Posterior cingulate gyrus (tissue), 11 donors: ENCODE data around the gene MFRP.

ENCODE experiments used
- DNase-seq, 10 donors: peaks; one replicate each; pipeline versions ENCODE4 v3.0.0 to v3.0.0-alpha.2; 2020 to 2021; ENCODE audit warnings: mixed read lengths in 3 of 10
- intact Hi-C: fragments of 100-400 bp; cut with DNase I; formaldehyde crosslinking; loops from one replicate; pipeline ENCODE4 v1.15.1; 2023

MFRP gene

GRCh38 chr11:119373921-119374631, 27.6 kb upstream of the MFRP start:
- intact Hi-C loops: loop anchor here (5.0 kb wide), 1 partner anchor 37 kb away; no protein-coding TSS in a partner anchor
- peak in 9 of 10 donors; percentile 83 to 98 (median 90) for DNase-seq

- intact Hi-C loops: loop anchor here (5.0 kb wide), 1 partner anchor 36 kb away; no protein-coding TSS in a partner anchor
- no peak for DNase-seq
Observed at GRCh38 chr11:119373059-119373920, 26.8 kb upstream of the MFRP start.

DNA sequence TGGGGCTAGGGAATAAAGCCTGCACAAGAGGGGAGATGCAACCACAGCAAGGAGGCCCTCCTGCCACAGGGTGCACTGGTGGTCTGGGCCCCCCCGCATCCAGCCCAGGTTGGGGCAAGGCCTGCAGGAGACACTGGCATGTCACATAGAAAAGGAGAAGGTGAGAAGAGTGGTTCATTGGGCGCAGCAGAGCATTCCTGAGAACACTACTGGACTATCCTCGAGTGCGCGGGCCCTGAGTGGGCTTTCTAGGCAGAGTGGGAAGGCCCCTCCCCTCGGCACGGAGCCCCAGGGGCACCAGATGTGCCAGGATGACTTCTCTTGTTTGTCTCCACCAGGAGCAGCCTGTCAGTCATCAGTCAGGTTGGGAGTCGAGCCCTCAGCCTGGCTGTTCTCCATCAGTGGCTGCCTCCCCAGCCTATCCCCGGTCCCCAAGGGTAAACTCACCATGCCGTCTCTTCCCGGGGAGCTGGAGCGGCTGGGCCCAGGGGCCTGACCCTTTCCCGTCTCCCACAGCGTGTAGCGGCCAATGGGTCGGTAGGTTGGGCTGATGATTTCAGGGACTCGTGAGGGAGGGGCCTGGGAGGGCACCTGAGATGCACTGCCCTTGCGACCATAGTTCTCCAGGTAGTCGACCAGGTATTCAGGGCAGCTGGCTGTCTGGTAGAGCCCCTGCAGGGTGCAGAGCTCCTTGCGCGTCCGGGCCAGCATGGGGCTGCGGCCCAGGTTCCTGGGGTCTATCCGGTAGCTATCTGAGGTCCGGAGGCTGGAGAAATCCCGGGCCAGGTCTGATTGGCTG, 26.0 kb upstream of the MFRP start:
- intact Hi-C loops: loop anchor here (5.0 kb wide), 1 partner anchor 35 kb away; no protein-coding TSS in a partner anchor

GRCh38 chr11:119371778-119372182, 25.3 kb upstream of the MFRP start:
- DNase-seq: peak in 5 of 10 donors; percentile 45 to 91 (median 61)

More for the DNA sequence above, 26.0 kb upstream of the MFRP start:
- DNase-seq: peak in 1 of 10 donors; percentile 77

GRCh38 chr11:119371067-119371601, 24.6 kb upstream of the MFRP start:
- peak in 1 of 10 donors; percentile 70 for DNase-seq
- intact Hi-C loops: loop anchor here (1.0 to 5.0 kb wide), 2 partner anchors 15 to 34 kb away; no protein-coding TSS in a partner anchor

More at GRCh38 chr11:119371778-119372182, 25.3 kb upstream of the MFRP start:
- intact Hi-C loops: loop anchor here (1.0 to 5.0 kb wide), 2 partner anchors 15 to 34 kb away; no protein-coding TSS in a partner anchor

DNA sequence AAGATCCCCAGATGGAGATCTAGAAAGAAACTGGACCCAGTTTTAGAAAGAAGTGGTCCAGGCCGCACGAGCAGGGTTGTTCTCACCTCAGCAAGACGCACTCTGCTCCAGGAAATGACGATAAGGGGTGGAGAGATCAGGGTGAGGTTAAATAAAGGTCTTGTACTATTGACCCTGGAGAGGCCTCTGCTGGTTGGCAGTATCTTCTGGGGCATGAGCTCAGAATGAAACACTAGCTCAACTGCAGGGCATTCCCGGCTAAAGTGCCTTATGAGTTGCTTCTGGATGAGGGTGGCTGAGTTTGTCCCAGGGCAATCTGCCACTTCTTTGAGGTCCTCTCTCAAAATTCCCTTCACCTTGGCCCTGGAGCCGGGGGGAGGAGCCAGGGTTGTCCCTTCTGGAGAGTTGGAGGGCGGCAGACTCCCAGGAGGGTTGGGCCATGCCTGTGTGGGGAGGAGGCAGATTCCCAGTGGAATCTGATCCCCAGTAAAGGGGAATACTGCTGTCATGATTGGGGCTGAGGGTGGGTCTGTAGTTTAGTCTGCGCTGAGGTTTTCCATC, 24.1 kb upstream of the MFRP start:
- peak in 1 of 10 donors; percentile 64 for DNase-seq
- intact Hi-C loops: loop anchor here (1.0 to 5.0 kb wide), 2 partner anchors 14 to 33 kb away; no protein-coding TSS in a partner anchor

GRCh38 chr11:119369132-119369925, 22.8 kb upstream of the MFRP start:
- peak in 1 of 10 donors; percentile 47 for DNase-seq
- intact Hi-C loops: no loop called here

GRCh38 chr11:119368121-119369034, 21.9 kb upstream of the MFRP start:
- intact Hi-C loops: no loop called here
- peak in 3 of 10 donors; percentile 71 to 89 (median 81) for DNase-seq

DNA sequence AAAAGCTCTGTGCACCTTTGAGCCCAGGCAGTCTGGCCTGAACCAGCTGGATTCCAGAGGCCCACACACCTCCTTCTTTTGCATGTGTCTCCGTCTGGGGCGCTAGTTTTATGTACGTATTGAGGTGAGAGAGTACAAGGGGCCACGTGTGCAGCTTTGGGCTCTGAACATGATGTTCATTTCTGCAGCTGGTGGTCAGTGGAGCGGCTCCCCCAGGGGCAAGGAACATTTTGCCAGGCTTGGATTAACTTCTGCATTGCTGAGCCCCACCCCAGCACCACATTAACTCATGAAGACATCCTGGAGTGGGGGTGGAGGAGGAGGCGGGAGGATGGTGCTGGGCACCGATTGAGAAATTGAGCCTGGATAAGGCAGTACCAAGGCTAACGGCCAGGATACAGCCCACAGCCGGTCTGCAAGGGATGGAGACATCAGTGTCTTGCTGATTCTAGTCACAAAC, 21.2 kb upstream of the MFRP start:
- DNase-seq: peak in 3 of 10 donors; percentile 70 to 85 (median 84)
- intact Hi-C loops: no loop called here

GRCh38 chr11:119366690-119367620, 20.4 kb upstream of the MFRP start:
- intact Hi-C loops: no loop called here
- peak in 3 of 10 donors; percentile 76 to 87 (median 79) for DNase-seq

DNA sequence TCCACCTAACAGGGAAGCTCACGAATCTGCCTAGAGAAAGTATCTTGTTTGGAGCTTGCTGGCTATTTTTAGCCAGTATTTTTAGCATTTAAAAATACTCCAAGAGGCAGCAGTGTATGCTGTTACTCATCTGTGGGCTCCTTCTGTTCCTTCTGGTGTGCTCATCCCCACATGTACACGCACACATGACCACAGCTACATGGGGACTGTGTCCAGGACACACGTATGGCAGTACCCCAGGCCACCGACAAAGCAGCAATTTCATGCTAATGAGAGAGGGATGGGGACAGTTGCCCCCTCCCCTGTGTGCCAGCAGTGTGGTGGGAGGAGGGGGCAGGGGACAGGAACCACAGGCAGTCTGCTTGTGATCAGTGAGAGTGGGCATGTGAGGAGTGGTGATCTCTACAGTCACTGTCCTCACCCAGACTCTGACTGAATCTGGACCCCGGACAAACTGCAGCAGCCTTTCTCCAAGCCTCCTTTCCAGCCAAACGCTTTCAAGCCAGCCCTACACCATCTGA, 18.6 kb upstream of the MFRP start:
- peak in 3 of 10 donors; percentile 78 to 83 (median 81) for DNase-seq

DNA sequence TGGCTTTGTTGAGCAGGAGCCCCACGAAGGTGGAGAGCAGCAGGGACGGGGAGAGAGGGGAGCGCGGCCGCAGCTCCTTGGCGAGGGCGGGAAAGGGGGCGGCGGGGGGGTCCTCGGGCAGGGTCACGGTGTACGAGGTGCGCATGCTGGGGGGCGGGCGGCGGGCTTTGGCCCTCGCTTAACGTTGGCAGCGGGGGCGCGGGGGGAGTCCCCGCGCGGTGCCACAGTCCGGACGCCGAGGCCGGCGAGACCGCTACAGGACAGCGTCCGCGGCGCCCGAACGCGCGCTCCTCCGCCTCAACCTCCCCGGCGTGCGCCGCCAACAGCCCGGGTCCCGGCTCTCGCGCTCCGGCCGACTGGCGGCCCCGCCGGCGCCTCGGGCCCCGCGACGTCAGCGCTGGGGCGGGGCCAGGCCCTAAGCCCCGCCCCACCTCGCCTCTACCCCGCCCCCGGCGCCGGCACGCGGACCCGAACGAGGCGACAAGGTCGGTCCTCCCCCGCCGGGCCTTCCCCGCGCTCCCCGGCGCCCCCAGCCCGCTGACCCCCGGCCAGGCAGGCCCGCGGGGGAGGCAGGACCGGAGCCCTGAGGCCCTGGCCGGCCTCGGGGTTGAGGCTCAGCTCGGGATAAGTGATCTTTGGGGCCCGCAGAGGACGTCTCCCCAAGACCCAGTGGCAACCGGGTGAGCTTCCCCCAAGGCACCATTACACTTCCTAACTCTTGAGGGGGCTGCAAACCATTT, 17.5 kb upstream of the MFRP start:
- intact Hi-C loops: no loop called here
- DNase-seq: peak in 8 of 10 donors; percentile 57 to 97 (median 82)

More for the DNA sequence above, 18.6 kb upstream of the MFRP start:
- intact Hi-C loops: no loop called here

DNA sequence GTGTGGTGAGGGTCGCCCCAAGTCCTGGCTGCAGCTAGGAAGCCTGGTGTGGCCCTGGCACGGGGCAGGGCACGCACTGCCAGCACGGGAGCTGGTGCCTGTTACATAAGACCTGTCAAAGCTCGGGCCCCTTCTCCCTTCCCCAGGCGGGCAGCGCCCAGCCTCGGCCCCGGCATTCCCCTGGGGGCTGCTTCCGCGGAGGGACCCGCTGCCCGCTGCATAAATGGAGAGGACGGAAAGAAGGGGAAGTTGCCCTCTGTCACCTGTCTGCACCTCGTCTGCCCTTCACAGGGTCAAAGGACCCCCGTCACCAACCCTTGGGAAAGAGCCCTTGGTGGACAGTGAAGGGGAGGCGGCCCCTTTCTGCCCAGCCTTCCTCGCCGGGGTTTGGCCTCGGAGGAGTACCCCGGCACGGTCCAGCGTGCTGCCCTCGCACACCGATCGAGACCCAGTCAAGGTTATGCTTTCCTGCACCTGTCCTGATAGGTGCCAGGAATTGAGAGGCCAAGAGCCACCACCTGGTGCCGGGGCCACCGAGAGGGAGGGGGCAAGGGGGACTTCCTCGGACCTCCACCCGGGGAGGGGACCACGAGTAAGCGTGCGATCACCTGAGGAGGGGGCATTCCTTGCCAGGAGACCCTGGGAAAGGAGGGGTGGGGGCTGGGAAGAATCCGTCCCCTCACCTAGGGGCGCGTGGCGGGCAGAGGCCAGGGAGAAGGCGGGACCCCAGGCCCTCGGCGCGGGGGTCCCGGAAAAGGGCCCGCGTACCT, 16.8 kb upstream of the MFRP start:
- DNase-seq: peak in 4 of 10 donors; percentile 15 to 85 (median 78)
- intact Hi-C loops: no loop called here

- intact Hi-C loops: no loop called here
- DNase-seq: no peak
Observed at GRCh38 chr11:119362741-119363080, 16.2 kb upstream of the MFRP start.
